IMR-90 (cell line): ENCODE results near the gene IP6K2. TPM values are rescaled to one million over a fixed set of nuclear protein-coding genes. Genes with fewer than 3 reads are reported as not detected.

Experiments
- ATAC-seq: fragments of 200-7000 bp; cut with Tn5 transposase; 2 replicates; pipeline ENCODE4 v1.9.1; 2020; ENCODE audit warnings: low read depth, mild to moderate bottlenecking, moderate library complexity
- BruUV-seq: library from RNA; stranded (reverse); fragments of 400-500 nt; replicated peaks from 2 replicates; lab custom pipeline; 2021; lab: Mats Ljungman, UMichigan
- CTCF ChIA-PET: fragments of 300-600 bp; formaldehyde crosslinking; extraction: SDS; loops from one replicate; lab custom pipeline; 2021; ENCODE audit warnings: antibody characterized with exemption; lab: Yijun Ruan, JAX
- POLR2A ChIA-PET: fragments of 300-600 bp; sonication (Branson Sonifier 250); formaldehyde crosslinking; loops from one replicate; lab custom pipeline; 2022; ENCODE audit warnings: antibody characterized with exemption; ENCODE audit not compliant: unreplicated experiment; lab: Charles Lee
- DNase-seq: peaks from one replicate; pipeline ENCODE4 v3.0.0; 2013
- H2AFZ ChIP-seq: replicated peaks from 2 replicates; pipeline ENCODE3; 2013; ENCODE audit warnings: low read length, mild to moderate bottlenecking; ENCODE audit not compliant: poor library complexity
- H2AK5ac ChIP-seq: 2 replicates; pipeline ENCODE4 v1.6.1; 2013; ENCODE audit warnings: low read depth, low read length, inconsistent platforms
- H2AK9ac ChIP-seq: replicated peaks from 2 replicates; pipeline ENCODE3; 2013; ENCODE audit warnings: mild to moderate bottlenecking, low read depth, low read length, moderate library complexity; ENCODE audit not compliant: poor library complexity
- H2BK120ac ChIP-seq: 2 replicates; pipeline ENCODE4 v1.6.1; 2013; ENCODE audit warnings: low read depth, low read length, inconsistent platforms
- H2BK15ac ChIP-seq: 3 replicates; pipeline ENCODE4 v1.6.1; 2013; ENCODE audit warnings: low read depth, low read length, inconsistent platforms
- H2BK20ac ChIP-seq: 2 replicates; pipeline ENCODE4 v1.6.1; 2013; ENCODE audit warnings: low read depth, mild to moderate bottlenecking, inconsistent platforms, low read length, moderate library complexity
- H2BK5ac ChIP-seq: 2 replicates; pipeline ENCODE4 v1.6.1; 2013; ENCODE audit warnings: mild to moderate bottlenecking, low read depth, low read length, inconsistent platforms; ENCODE audit not compliant: poor library complexity, severe bottlenecking
- H3K14ac ChIP-seq: replicated peaks from 2 replicates; pipeline ENCODE4 v1.6.1; 2013; ENCODE audit warnings: low read depth, low read length, inconsistent platforms
- H3K18ac ChIP-seq: 2 replicates; pipeline ENCODE4 v1.6.1; 2013; ENCODE audit warnings: low read depth, low read length, control low read depth
- H3K23ac ChIP-seq: 2 replicates; pipeline ENCODE4 v1.6.1; 2013; ENCODE audit warnings: low read depth, low read length, inconsistent platforms
- H3K27ac ChIP-seq: 2 replicates; pipeline ENCODE4 v1.5.1; 2013; ENCODE audit warnings: mild to moderate bottlenecking, control low read depth, low read length; ENCODE audit not compliant: insufficient read depth
- H3K27me3 ChIP-seq: 2 replicates; pipeline ENCODE4 v1.6.1; 2013; ENCODE audit warnings: low read length; ENCODE audit not compliant: control insufficient read depth, insufficient read depth
- H3K36me3 ChIP-seq: 2 replicates; pipeline ENCODE4 v1.6.1; 2013; ENCODE audit warnings: low read length, mixed read lengths; ENCODE audit not compliant: control insufficient read depth, insufficient read depth
- H3K4ac ChIP-seq: 2 replicates; pipeline ENCODE4 v1.6.1; 2013; ENCODE audit warnings: low read depth, low read length, inconsistent platforms
- H3K4me1 ChIP-seq: 2 replicates; pipeline ENCODE4 v1.6.1; 2013; ENCODE audit warnings: low read length, mixed read lengths; ENCODE audit not compliant: control insufficient read depth, insufficient read depth
- H3K4me2 ChIP-seq: 2 replicates; pipeline ENCODE4 v1.6.1; 2013; ENCODE audit warnings: low read depth, mild to moderate bottlenecking, control low read depth, low read length, moderate library complexity
- H3K4me3 ChIP-seq: 2 replicates; pipeline ENCODE4 v1.5.1; 2013; ENCODE audit warnings: low read depth, mild to moderate bottlenecking, control low read depth, low read length, moderate library complexity; ENCODE audit not compliant: insufficient read depth
- H3K56ac ChIP-seq: 2 replicates; pipeline ENCODE4 v1.6.1; 2013; ENCODE audit warnings: low read length, inconsistent platforms; ENCODE audit not compliant: insufficient read depth; ENCODE audit errors: extremely low read depth
- H3K79me1 ChIP-seq, 2 experiments: 2 replicates each; pipeline ENCODE4 v1.6.1; 2013; ENCODE audit warnings: low read length in 2 of 2, inconsistent platforms in 1 of 2, low read depth in 1 of 2
- H3K9ac ChIP-seq: 2 replicates; pipeline ENCODE4 v1.6.1; 2013; ENCODE audit warnings: low read depth, low read length, control low read depth
- H3K9me1 ChIP-seq: 2 replicates; pipeline ENCODE4 v1.6.1; 2013; ENCODE audit warnings: low read length, inconsistent platforms; ENCODE audit not compliant: insufficient read depth
- H3K9me3 ChIP-seq: 2 replicates; pipeline ENCODE4 v1.6.1; 2013; ENCODE audit warnings: low read length; ENCODE audit not compliant: control insufficient read depth, insufficient read depth
- H4K20me1 ChIP-seq: 2 replicates; pipeline ENCODE4 v1.6.1; 2013; ENCODE audit warnings: low read length, inconsistent platforms; ENCODE audit not compliant: insufficient read depth
- H4K5ac ChIP-seq: 2 replicates; pipeline ENCODE4 v1.6.1; 2013; ENCODE audit warnings: mild to moderate bottlenecking, low read depth, low read length, control low read depth
- H4K8ac ChIP-seq, 2 experiments: 2 replicates each; pipeline ENCODE4 v1.6.1; 2013; ENCODE audit warnings: low read depth in 2 of 2, low read length in 2 of 2, control low read depth in 1 of 2, inconsistent platforms in 1 of 2
- H4K91ac ChIP-seq: 2 replicates; pipeline ENCODE4 v1.6.1; 2013; ENCODE audit warnings: low read depth, low read length, inconsistent platforms; ENCODE audit not compliant: insufficient read depth
- BHLHE40 ChIP-seq: fragments of 150-350 bp; IDR thresholded peaks from 2 replicates; pipeline ENCODE4 v1.6.1; 2016; ENCODE audit warnings: mild to moderate bottlenecking, low read depth, low read length
- CEBPB ChIP-seq: IDR thresholded peaks from 2 replicates; pipeline ENCODE4 v1.6.1; 2012; ENCODE audit warnings: low read depth, low read length, improper control_type of control experiment
- CHD1 ChIP-seq: IDR thresholded peaks from 2 replicates; pipeline ENCODE4 v1.6.1; 2012; ENCODE audit warnings: low read depth, low read length, improper control_type of control experiment
- ELK1 ChIP-seq: fragments of 150-350 bp; IDR thresholded peaks from 2 replicates; pipeline ENCODE4 v1.6.1; 2016; ENCODE audit warnings: low read depth, mild to moderate bottlenecking, low read length, moderate library complexity, borderline replicate concordance
- FOS ChIP-seq: fragments of 150-350 bp; IDR thresholded peaks from 2 replicates; pipeline ENCODE4 v1.6.1; 2016; ENCODE audit warnings: low read depth, low read length
- MAFK ChIP-seq: IDR thresholded peaks from 2 replicates; pipeline ENCODE4 v1.6.1; 2012; ENCODE audit warnings: low read depth, low read length, improper control_type of control experiment
- MAZ ChIP-seq: IDR thresholded peaks from 2 replicates; pipeline ENCODE4 v1.6.1; 2012; ENCODE audit warnings: low read depth, mild to moderate bottlenecking, low read length, improper control_type of control experiment, moderate library complexity, borderline replicate concordance
- MXI1 ChIP-seq: IDR thresholded peaks from 2 replicates; pipeline ENCODE4 v1.6.1; 2012; ENCODE audit warnings: low read depth, mild to moderate bottlenecking, low read length, moderate library complexity, borderline replicate concordance
- NFE2L2 ChIP-seq: fragments of 150-350 bp; IDR thresholded peaks from 2 replicates; pipeline ENCODE4 v1.6.1; 2016; ENCODE audit warnings: low read depth, mild to moderate bottlenecking, low read length
- POLR2A ChIP-seq: IDR thresholded peaks from 2 replicates; pipeline ENCODE4 v1.6.1; 2012; ENCODE audit warnings: mild to moderate bottlenecking, low read depth, low read length
- RAD21 ChIP-seq: IDR thresholded peaks from 2 replicates; pipeline ENCODE4 v1.6.1; 2012; ENCODE audit warnings: low read length, improper control_type of control experiment
- RCOR1 ChIP-seq: IDR thresholded peaks from 2 replicates; pipeline ENCODE4 v1.6.1; 2012; ENCODE audit warnings: mild to moderate bottlenecking, low read length, improper control_type of control experiment; ENCODE audit not compliant: insufficient replicate concordance
- RFX5 ChIP-seq: IDR thresholded peaks from 2 replicates; pipeline ENCODE4 v1.8.0; 2012; ENCODE audit warnings: low read depth, mild to moderate bottlenecking, low read length, moderate library complexity
- SMC3 ChIP-seq: fragments of 150-350 bp; IDR thresholded peaks from 2 replicates; pipeline ENCODE4 v1.6.1; 2016; ENCODE audit warnings: low read depth, mild to moderate bottlenecking, antibody characterized with exemption, low read length, moderate library complexity
- dilution Hi-C: fragments of 300-500 bp; cut with HindIII; formaldehyde crosslinking; loops from one replicate; pipeline ENCODE4 v1.14.3; 2018; ENCODE audit warnings: low sequenced_read_pairs; ENCODE audit not compliant: unreplicated experiment
- in situ Hi-C: fragments of 300-500 bp; cut with MboI; formaldehyde crosslinking; loops from 3 replicates; pipeline ENCODE4 v1.14.3; 2019; ENCODE audit warnings: low sequenced_read_pairs, inconsistent platforms, mixed read lengths
- intact Hi-C: fragments of 100-400 bp; cut with micrococcal nuclease; formaldehyde crosslinking; loops from 2 replicates; pipeline ENCODE4 v1.10.0; 2022
- polyA plus RNA-seq, 3 experiments: library from polyadenylated mRNA; depleted of rRNA; stranded (reverse); fragments of >200 nt; gene quantifications; 2 replicates each; pipeline ENCODE4 v1.2.3, GENCODE V29; 2012; ENCODE audit warnings: low replicate concordance in 1 of 3
- total RNA-seq: library from RNA; depleted of rRNA; stranded (reverse); fragments of >200 nt; gene quantifications from 2 replicates; pipeline ENCODE4 v1.2.3, GENCODE V29; 2012
- TF ChIP-seq, protein P1 (sequence below): conservative IDR thresholded peaks from 2 replicates; pipeline ENCODE4 v1.5.1; 2012; ENCODE audit warnings: mild to moderate bottlenecking, low read depth, low read length, improper control_type of control experiment
- TF ChIP-seq, protein P2 (sequence below): fragments of 150-350 bp; IDR thresholded peaks from 2 replicates; pipeline ENCODE4 v1.6.1; 2017; ENCODE audit warnings: mild to moderate bottlenecking, antibody characterized with exemption, low read length, low read depth

IP6K2 gene
- total and polyA plus RNA-seq, 2 of the 4 experiments (the other 2 are of a cell fraction) = 73.7 to 169 TPM

DNA sequence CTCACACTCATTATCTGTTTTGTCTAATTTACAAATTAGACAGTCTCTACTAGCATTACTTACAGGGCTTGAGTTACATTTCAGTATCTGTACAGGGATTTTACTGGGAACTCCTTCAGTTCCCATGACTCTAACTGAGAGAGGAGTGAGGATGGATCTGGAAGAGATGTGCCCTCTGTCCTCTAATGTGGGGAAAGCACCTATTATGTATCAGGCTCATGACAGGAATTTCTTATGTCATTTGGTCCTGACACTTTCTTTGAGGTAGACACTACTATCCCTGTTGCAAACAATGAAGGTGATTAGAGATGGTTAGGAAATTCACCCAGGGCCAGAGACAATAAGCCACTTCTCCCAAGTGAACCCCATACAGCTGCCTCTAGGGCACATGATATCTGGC, 20.4 kb downstream of the IP6K2 start:
- DNase-seq = no peak
- Histone ChIP-seq H2AK5ac (no peak overlapping the region), H3K4me2 (no peak overlapping the region), H3K79me1 (peaks cover 41 to 80% of the 10 kb centered on the region in 2 experiments), H3K18ac (no peak overlapping the region), H2BK5ac (no peak overlapping the region), H2AFZ (no peak overlapping the region), H3K36me3 (peaks cover 49% of the 10 kb centered on the region), H3K9me1 (peaks cover 27% of the 10 kb centered on the region), H4K8ac (no peak overlapping the region), H3K23ac (no peak overlapping the region; the same call in 1 of the 2 replicates), H2BK15ac (no peak overlapping the region), H3K9ac (no peak overlapping the region), H3K56ac (no peak overlapping the region), H2BK120ac (no peak overlapping the region), H3K9me3 (no peaks in the 10 kb centered on the region), H4K91ac (no peak overlapping the region), H3K4ac (no peak overlapping the region), H3K4me3 (no peak overlapping the region), H3K27me3 (no peaks in the 10 kb centered on the region), H3K14ac (no peak overlapping the region), H2BK20ac (no peak overlapping the region), H3K27ac (no peak overlapping the region), H4K5ac (no peak overlapping the region), H4K20me1 (peaks cover 88% of the 10 kb centered on the region), H2AK9ac (no peak overlapping the region), H3K4me1 (peaks cover 29% of the 10 kb centered on the region)
- dilution Hi-C loops (no loop called here), intact Hi-C loops (no loop called here), in situ Hi-C loops (no loop called here)
- ATAC-seq = no peak
- ChIA-PET POLR2A (no interaction called here), CTCF (interaction anchor here (2.5 kb wide), 1 partner anchor 43 kb away, joined by 7 read pairs; no protein-coding TSS in a partner anchor)
- BruUV-seq = no TSS peak
- TF ChIP-seq FOS (no peak), MXI1 (no peak), CHD1 (no peak), NFE2L2 (no peak), BHLHE40 (no peak), RCOR1 (no peak), RFX5 (no peak), CEBPB (no peak), MAFK (no peak), SMC3 (no peak), ELK1 (no peak), MAZ (no peak), RAD21 (no peak), POLR2A (no peak)
- TF ChIP-seq, protein P1, sequence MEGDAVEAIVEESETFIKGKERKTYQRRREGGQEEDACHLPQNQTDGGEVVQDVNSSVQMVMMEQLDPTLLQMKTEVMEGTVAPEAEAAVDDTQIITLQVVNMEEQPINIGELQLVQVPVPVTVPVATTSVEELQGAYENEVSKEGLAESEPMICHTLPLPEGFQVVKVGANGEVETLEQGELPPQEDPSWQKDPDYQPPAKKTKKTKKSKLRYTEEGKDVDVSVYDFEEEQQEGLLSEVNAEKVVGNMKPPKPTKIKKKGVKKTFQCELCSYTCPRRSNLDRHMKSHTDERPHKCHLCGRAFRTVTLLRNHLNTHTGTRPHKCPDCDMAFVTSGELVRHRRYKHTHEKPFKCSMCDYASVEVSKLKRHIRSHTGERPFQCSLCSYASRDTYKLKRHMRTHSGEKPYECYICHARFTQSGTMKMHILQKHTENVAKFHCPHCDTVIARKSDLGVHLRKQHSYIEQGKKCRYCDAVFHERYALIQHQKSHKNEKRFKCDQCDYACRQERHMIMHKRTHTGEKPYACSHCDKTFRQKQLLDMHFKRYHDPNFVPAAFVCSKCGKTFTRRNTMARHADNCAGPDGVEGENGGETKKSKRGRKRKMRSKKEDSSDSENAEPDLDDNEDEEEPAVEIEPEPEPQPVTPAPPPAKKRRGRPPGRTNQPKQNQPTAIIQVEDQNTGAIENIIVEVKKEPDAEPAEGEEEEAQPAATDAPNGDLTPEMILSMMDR = no peak
- TF ChIP-seq, protein P2, sequence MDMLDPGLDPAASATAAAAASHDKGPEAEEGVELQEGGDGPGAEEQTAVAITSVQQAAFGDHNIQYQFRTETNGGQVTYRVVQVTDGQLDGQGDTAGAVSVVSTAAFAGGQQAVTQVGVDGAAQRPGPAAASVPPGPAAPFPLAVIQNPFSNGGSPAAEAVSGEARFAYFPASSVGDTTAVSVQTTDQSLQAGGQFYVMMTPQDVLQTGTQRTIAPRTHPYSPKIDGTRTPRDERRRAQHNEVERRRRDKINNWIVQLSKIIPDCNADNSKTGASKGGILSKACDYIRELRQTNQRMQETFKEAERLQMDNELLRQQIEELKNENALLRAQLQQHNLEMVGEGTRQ = no peak
